Ishikawa (cell line): ENCODE measurements around the gene RPTOR.

Experiments used
- CEBPB ChIP-seq: IDR thresholded peaks from 2 replicates; pipeline ENCODE4 v1.6.1; 2012
- CREB1 ChIP-seq: IDR thresholded peaks from 2 replicates; pipeline ENCODE4 v1.6.1; 2012; ENCODE audit warnings: low read depth
- EGR1 ChIP-seq: IDR thresholded peaks from 2 replicates; pipeline ENCODE4 v1.6.1; 2012
- EP300 ChIP-seq: IDR thresholded peaks from 2 replicates; pipeline ENCODE4 v1.6.1; 2012; ENCODE audit warnings: borderline replicate concordance
- FOXM1 ChIP-seq: IDR thresholded peaks from 2 replicates; pipeline ENCODE4 v1.6.1; 2012; ENCODE audit warnings: low read depth, borderline replicate concordance
- NFIC ChIP-seq: IDR thresholded peaks from 2 replicates; pipeline ENCODE4 v1.6.1; 2012
- RAD21 ChIP-seq: IDR thresholded peaks from 2 replicates; pipeline ENCODE4 v1.6.1; 2012; ENCODE audit warnings: low read depth
- TAF1 ChIP-seq: IDR thresholded peaks from 2 replicates; pipeline ENCODE4 v1.6.1; 2012; ENCODE audit warnings: low read depth, mild to moderate bottlenecking
- TCF12 ChIP-seq: IDR thresholded peaks from 2 replicates; pipeline ENCODE4 v1.6.1; 2012; ENCODE audit warnings: low read depth
- TEAD4 ChIP-seq: IDR thresholded peaks from 2 replicates; pipeline ENCODE4 v1.6.1; 2012
- USF1 ChIP-seq: IDR thresholded peaks from 2 replicates; pipeline ENCODE4 v1.6.1; 2012
- YY1 ChIP-seq: IDR thresholded peaks from 2 replicates; pipeline ENCODE4 v1.6.1; 2012; ENCODE audit warnings: low read depth
- ZBTB7A ChIP-seq: IDR thresholded peaks from 2 replicates; pipeline ENCODE4 v1.6.1; 2012; ENCODE audit warnings: low read depth
- TF ChIP-seq, protein P1 (sequence below): IDR thresholded peaks from 2 replicates; pipeline ENCODE4 v1.6.1; 2012
- TF ChIP-seq, protein P2 (sequence below): IDR thresholded peaks from 2 replicates; pipeline ENCODE4 v1.6.1; 2012; ENCODE audit warnings: low read depth, mild to moderate bottlenecking

RPTOR gene

GRCh38 chr17:80633207-80633606, 88.6 kb downstream of the RPTOR start:
- TF ChIP-seq YY1 (no peak), NFIC (no peak), TCF12 (no peak), CREB1 (no peak), USF1 (no peak), TAF1 (no peak), CEBPB (no peak), TEAD4 (no peak), RAD21 (no peak)
- TF ChIP-seq, protein P1, sequence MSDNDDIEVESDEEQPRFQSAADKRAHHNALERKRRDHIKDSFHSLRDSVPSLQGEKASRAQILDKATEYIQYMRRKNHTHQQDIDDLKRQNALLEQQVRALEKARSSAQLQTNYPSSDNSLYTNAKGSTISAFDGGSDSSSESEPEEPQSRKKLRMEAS = no peak
- TF ChIP-seq, protein P2, sequence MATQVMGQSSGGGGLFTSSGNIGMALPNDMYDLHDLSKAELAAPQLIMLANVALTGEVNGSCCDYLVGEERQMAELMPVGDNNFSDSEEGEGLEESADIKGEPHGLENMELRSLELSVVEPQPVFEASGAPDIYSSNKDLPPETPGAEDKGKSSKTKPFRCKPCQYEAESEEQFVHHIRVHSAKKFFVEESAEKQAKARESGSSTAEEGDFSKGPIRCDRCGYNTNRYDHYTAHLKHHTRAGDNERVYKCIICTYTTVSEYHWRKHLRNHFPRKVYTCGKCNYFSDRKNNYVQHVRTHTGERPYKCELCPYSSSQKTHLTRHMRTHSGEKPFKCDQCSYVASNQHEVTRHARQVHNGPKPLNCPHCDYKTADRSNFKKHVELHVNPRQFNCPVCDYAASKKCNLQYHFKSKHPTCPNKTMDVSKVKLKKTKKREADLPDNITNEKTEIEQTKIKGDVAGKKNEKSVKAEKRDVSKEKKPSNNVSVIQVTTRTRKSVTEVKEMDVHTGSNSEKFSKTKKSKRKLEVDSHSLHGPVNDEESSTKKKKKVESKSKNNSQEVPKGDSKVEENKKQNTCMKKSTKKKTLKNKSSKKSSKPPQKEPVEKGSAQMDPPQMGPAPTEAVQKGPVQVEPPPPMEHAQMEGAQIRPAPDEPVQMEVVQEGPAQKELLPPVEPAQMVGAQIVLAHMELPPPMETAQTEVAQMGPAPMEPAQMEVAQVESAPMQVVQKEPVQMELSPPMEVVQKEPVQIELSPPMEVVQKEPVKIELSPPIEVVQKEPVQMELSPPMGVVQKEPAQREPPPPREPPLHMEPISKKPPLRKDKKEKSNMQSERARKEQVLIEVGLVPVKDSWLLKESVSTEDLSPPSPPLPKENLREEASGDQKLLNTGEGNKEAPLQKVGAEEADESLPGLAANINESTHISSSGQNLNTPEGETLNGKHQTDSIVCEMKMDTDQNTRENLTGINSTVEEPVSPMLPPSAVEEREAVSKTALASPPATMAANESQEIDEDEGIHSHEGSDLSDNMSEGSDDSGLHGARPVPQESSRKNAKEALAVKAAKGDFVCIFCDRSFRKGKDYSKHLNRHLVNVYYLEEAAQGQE = no peak

- TF ChIP-seq NFIC (no peak), RAD21 (no peak), USF1 (no peak), TAF1 (no peak), EP300 (no peak), CEBPB (no peak), YY1 (no peak), TCF12 (no peak), EGR1 (no peak), ZBTB7A (no peak), FOXM1 (no peak), TEAD4 (no peak), CREB1 (no peak)
- TF ChIP-seq, protein P2 = no peak
- TF ChIP-seq, protein P1 = no peak
Observed at GRCh38 chr17:80633994-80634566, 89.4 kb downstream of the RPTOR start.

GRCh38 chr17:80636361-80637018, 91.9 kb downstream of the RPTOR start:
- TF ChIP-seq RAD21 (no peak), FOXM1 (no peak)

GRCh38 chr17:80637048-80637781, 92.6 kb downstream of the RPTOR start:
- TF ChIP-seq TCF12 = no peak
- no peak for TF ChIP-seq NFIC
- TF ChIP-seq CREB1 = no peak
- TF ChIP-seq ZBTB7A = no peak
- TF ChIP-seq, protein P2 = no peak
- no peak for TF ChIP-seq EP300
- no peak for TF ChIP-seq USF1
- no peak for TF ChIP-seq RAD21
- TF ChIP-seq FOXM1 = no peak
- no peak for TF ChIP-seq TEAD4
